Endothelial cell of umbilical vein (primary cell): ENCODE measurements around the gene PPP1R9A. TPM values are rescaled to one million over a fixed set of nuclear protein-coding genes. Genes with fewer than 3 reads are reported as not detected.

Experiments used
- BruUV-seq: library from RNA; stranded (reverse); fragments of 400-500 nt; replicated peaks from 2 replicates; lab custom pipeline; 2021; lab: Mats Ljungman, UMichigan
- CTCF ChIA-PET: fragments of 300-600, 350-600 bp; sonication (Branson Sonifier 250); formaldehyde crosslinking; loops from one replicate; lab custom pipeline; 2021; ENCODE audit warnings: antibody characterized with exemption, inconsistent platforms; lab: Charles Lee
- POLR2A ChIA-PET: fragments of 300-600, 350-600 bp; sonication (Branson Sonifier 250); formaldehyde crosslinking; loops from one replicate; lab custom pipeline; 2021; ENCODE audit warnings: antibody characterized with exemption, inconsistent platforms; lab: Charles Lee
- DNase-seq: peaks from one replicate; pipeline ENCODE4 v3.0.0-alpha.2; 2011; ENCODE audit warnings: low read depth, low spot score
- FAIRE-seq: peaks from 2 replicates; lab custom pipeline; 2011; peaks lifted over from hg19 to GRCh38; lab: Jason Lieb, UNC
- H2AFZ ChIP-seq: 2 replicates; pipeline ENCODE4 v1.6.0; 2012; ENCODE audit warnings: low read depth, low read length, control low read depth, inconsistent platforms
- H3K27ac ChIP-seq: 2 replicates; pipeline ENCODE4 v1.5.1; 2011; ENCODE audit warnings: low read depth, mild to moderate bottlenecking, control low read depth, low read length, moderate library complexity; ENCODE audit not compliant: insufficient read depth
- H3K27me3 ChIP-seq, 2 experiments: 2 replicates each; pipeline versions ENCODE4 v1.6.0 to v1.6.1; 2011; ENCODE audit warnings: low read length in 2 of 2, mixed read lengths in 1 of 2; ENCODE audit not compliant: control insufficient read depth in 2 of 2, insufficient read depth in 2 of 2
- H3K36me3 ChIP-seq, 2 experiments: 2 replicates in 1 of 2; 3 replicates in 1 of 2; pipeline ENCODE4 v1.5.1; 2011; ENCODE audit warnings: low read length in 2 of 2, mild to moderate bottlenecking in 1 of 2, moderate library complexity in 1 of 2; ENCODE audit not compliant: control insufficient read depth in 2 of 2, insufficient read depth in 2 of 2; ENCODE audit errors: extremely low read depth in 1 of 2
- H3K4me1 ChIP-seq: 3 replicates; pipeline ENCODE4 v1.5.1; 2011; ENCODE audit warnings: mild to moderate bottlenecking, low read length; ENCODE audit not compliant: control insufficient read depth, insufficient read depth; ENCODE audit errors: extremely low read depth
- H3K4me2 ChIP-seq: 2 replicates; pipeline ENCODE4 v1.6.1; 2011; ENCODE audit warnings: low read length, control low read depth, mixed read lengths; ENCODE audit not compliant: insufficient read depth
- H3K4me3 ChIP-seq, 3 experiments: fragments of 200-600 bp in 1 of 3; sonication (generic), shearing (Covaris generic) in 1 of 3; replicated peaks in 1 of 3; 2 replicates each; pipeline ENCODE4 v1.5.1; 2011 to 2016; ENCODE audit warnings: control low read depth in 3 of 3, low read length in 3 of 3, mild to moderate bottlenecking in 2 of 3, inconsistent platforms in 1 of 3, low read depth in 1 of 3, moderate library complexity in 1 of 3; ENCODE audit not compliant: insufficient read depth in 1 of 3
- H3K79me2 ChIP-seq: 2 replicates; pipeline ENCODE4 v1.6.0; 2012; ENCODE audit warnings: low read length, inconsistent platforms; ENCODE audit not compliant: control insufficient read depth, insufficient read depth
- H3K9ac ChIP-seq: replicated peaks from 2 replicates; pipeline ENCODE3; 2011; ENCODE audit warnings: low read length, control low read depth; ENCODE audit not compliant: insufficient read depth; ENCODE audit errors: extremely low read depth
- H3K9me1 ChIP-seq: replicated peaks from 3 replicates; pipeline ENCODE4 v1.6.0; 2011; ENCODE audit warnings: mild to moderate bottlenecking, low read length; ENCODE audit not compliant: control insufficient read depth, insufficient read depth; ENCODE audit errors: extremely low read depth
- H3K9me3 ChIP-seq: replicated peaks from 2 replicates; pipeline ENCODE4 v1.5.1; 2012; ENCODE audit warnings: low read length, inconsistent platforms; ENCODE audit not compliant: control insufficient read depth, insufficient read depth
- H4K20me1 ChIP-seq: replicated peaks from 2 replicates; pipeline ENCODE3; 2011; ENCODE audit warnings: mild to moderate bottlenecking, low read length; ENCODE audit not compliant: control insufficient read depth, insufficient read depth; ENCODE audit errors: extremely low read depth
- EZH2 ChIP-seq: IDR thresholded peaks from 2 replicates; pipeline ENCODE4 v1.6.1; 2012; ENCODE audit warnings: borderline replicate concordance, low read depth, mild to moderate bottlenecking, moderate library complexity, low read length, inconsistent platforms; ENCODE audit not compliant: severe bottlenecking
- GATA2 ChIP-seq: IDR thresholded peaks from 2 replicates; pipeline ENCODE4 v1.7.0; 2011; ENCODE audit warnings: low read depth, mild to moderate bottlenecking, moderate library complexity, mixed read lengths, low read length; ENCODE audit not compliant: insufficient read length, insufficient read depth
- JUN ChIP-seq: IDR thresholded peaks from 2 replicates; pipeline ENCODE4 v1.6.1; 2011; ENCODE audit warnings: borderline replicate concordance, low read depth; ENCODE audit not compliant: insufficient read length, insufficient read depth
- MAX ChIP-seq: IDR thresholded peaks from 2 replicates; pipeline ENCODE4 v1.6.1; 2011; ENCODE audit not compliant: insufficient read depth, insufficient read length
- MYC ChIP-seq: IDR thresholded peaks from one replicate; pipeline ENCODE4 v1.6.1; 2011; ENCODE audit warnings: mild to moderate bottlenecking, low read depth, low read length
- POLR2A ChIP-seq: IDR thresholded peaks from 2 replicates; pipeline ENCODE4 v1.6.1; 2012; ENCODE audit warnings: low read depth, mild to moderate bottlenecking, control low read depth, low read length
- POLR2AphosphoS5 ChIP-seq: IDR thresholded peaks from 2 replicates; pipeline ENCODE4 v1.6.1; 2012; ENCODE audit warnings: low read depth, mild to moderate bottlenecking, control low read depth, low read length, moderate library complexity; ENCODE audit not compliant: insufficient read depth
- dilution Hi-C: fragments of 300-500 bp; cut with MboI; formaldehyde crosslinking; loops from one replicate; pipeline ENCODE4 v1.15.0; 2019; ENCODE audit warnings: low sequenced_read_pairs; ENCODE audit not compliant: extremely low pct_ligation_motif_present
- intact Hi-C: fragments of 100-400 bp; cut with micrococcal nuclease; formaldehyde crosslinking; loops from one replicate; pipeline ENCODE4 v1.10.0; 2022
- polyA plus RNA-seq, 4 experiments: library from polyadenylated mRNA; depleted of rRNA in 3 of 4; stranded (reverse) in 3 of 4; unstranded in 1 of 4; fragments of >200 nt; gene quantifications; 2 replicates each; pipeline versions ENCODE4 v1.2.1 to v1.2.3, GENCODE V29; 2011 to 2012; ENCODE audit warnings: missing spikeins in 1 of 4
- total RNA-seq: library from RNA; stranded (reverse); gene quantifications from 2 replicates; pipeline ENCODE4 v1.2.3, GENCODE V29; 2021
- TF ChIP-seq, protein P1 (sequence below), 2 donors: IDR thresholded peaks; 1 replicate in 1 of 2; 2 replicates in 1 of 2; pipeline ENCODE4 v1.5.1; 2011; ENCODE audit warnings: low read length in 2 of 2, mild to moderate bottlenecking in 2 of 2, moderate library complexity in 2 of 2, control low read depth in 1 of 2, inconsistent platforms in 1 of 2, low read depth in 1 of 2; ENCODE audit not compliant: insufficient read depth in 1 of 2; ENCODE audit errors: extremely low read depth in 1 of 2

PPP1R9A gene
- total and polyA plus RNA-seq, 2 donors (not counting 3 experiments of a cell fraction or from before 2014, with no cell fraction given): 0.50 to 3.0 TPM

DNA sequence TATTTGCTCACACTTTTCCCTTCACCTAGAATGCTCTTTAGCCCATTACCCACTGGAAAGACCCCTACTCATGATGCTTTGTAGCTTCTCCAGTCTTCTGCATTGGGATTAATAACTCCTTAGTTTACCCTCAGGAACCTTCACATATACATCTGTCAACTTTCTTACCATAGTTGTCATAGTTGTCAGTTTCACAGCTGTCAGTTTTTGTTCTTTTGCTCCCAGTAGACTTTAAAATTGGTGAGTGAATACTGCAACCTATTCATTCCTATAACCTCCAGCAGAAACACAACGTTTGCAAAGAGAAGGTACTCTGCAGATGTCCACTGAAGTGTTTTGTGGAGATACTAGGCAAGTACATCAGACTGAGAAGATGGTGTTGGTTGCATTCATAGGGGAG lies 414.3 kb downstream of the PPP1R9A start:
- FAIRE-seq (no peak), DNase-seq (no peak)
- H3K4me1 ChIP-seq: no peaks in the 10 kb centered on the region
- no peak overlapping the region for H3K4me3 ChIP-seq
- no peak overlapping the region for H3K9ac ChIP-seq
- H3K9me3 ChIP-seq: no peaks in the 10 kb centered on the region
- H3K4me2 ChIP-seq: no peak overlapping the region
- intact Hi-C loops (no loop called here), dilution Hi-C loops (no loop called here)
- no peaks in the 10 kb centered on the region for H4K20me1 ChIP-seq
- H3K79me2 ChIP-seq: no peaks in the 10 kb centered on the region
- no peak overlapping the region for H2AFZ ChIP-seq
- no peaks in the 10 kb centered on the region for H3K9me1 ChIP-seq
- CTCF ChIA-PET: no interaction called here
- POLR2A ChIA-PET: no interaction called here
- TF ChIP-seq JUN (no peak), POLR2A (no peak), POLR2AphosphoS5 (no peak), MAX (no peak), MYC (no peak), GATA2 (no peak), EZH2 (no peak)
- TF ChIP-seq, protein P1, sequence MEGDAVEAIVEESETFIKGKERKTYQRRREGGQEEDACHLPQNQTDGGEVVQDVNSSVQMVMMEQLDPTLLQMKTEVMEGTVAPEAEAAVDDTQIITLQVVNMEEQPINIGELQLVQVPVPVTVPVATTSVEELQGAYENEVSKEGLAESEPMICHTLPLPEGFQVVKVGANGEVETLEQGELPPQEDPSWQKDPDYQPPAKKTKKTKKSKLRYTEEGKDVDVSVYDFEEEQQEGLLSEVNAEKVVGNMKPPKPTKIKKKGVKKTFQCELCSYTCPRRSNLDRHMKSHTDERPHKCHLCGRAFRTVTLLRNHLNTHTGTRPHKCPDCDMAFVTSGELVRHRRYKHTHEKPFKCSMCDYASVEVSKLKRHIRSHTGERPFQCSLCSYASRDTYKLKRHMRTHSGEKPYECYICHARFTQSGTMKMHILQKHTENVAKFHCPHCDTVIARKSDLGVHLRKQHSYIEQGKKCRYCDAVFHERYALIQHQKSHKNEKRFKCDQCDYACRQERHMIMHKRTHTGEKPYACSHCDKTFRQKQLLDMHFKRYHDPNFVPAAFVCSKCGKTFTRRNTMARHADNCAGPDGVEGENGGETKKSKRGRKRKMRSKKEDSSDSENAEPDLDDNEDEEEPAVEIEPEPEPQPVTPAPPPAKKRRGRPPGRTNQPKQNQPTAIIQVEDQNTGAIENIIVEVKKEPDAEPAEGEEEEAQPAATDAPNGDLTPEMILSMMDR (IDR thresholded peaks at IDR 0.05; ENCODE audit: extremely low read depth in 1 of 2, insufficient read depth in 1 of 2, low read depth in 1 of 2, low read length in 2 of 2): no peak
- no TSS peak for BruUV-seq
- no peaks in the 10 kb centered on the region for H3K36me3 ChIP-seq
- no peak overlapping the region for H3K27ac ChIP-seq
- peaks cover 9 to 10% of the 10 kb centered on the region in 2 experiments for H3K27me3 ChIP-seq
